ENCODE measurements around the gene TIMP2.

TIMP2 gene

DNA sequence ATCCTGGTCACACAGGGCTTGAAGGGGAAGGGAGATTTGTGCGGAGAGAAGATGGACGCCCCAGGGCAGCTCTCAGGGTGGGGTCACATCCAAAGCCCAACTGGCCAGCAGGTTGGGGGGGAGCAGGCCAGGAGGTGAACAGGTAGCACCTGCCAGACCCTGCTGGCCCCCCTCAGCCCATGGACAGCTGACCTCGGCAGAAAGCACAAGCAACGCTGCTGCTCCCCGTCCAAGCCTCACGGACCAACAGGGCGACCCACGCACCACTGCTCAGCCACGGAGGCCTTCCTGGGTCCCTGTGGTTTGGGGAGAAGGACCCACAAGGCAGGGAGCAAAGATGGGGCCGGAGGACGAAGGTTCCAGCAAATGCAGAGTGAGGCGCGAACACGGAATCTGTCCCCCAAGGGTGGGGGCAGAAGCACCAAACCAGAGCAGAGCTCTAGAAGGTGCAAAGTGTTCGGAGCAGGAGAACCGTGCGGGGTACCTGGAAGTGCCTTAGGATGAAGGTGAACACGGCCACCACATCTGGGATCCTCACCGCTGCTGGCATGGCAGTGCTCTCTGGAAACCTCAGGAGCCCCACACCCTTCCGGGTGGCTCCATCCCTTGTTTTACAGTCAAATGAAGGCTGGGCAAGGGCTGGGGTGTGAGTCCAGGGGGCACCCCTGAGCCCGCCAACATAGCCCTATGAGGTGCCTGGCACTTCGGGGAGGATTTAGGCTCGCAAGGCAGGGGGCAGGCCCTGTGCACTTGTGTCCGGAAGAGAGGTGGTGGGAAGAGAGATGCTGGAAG lies 40.1 kb downstream of the TIMP2 start:
- no peak overlapping the region for H3K4me3 ChIP-seq (ENCODE audit: low read depth, low read length)
- in situ Hi-C loops (cut with HindIII; ENCODE audit: low sequenced_read_pairs) = no loop called here
- TF ChIP-seq, protein P1, sequence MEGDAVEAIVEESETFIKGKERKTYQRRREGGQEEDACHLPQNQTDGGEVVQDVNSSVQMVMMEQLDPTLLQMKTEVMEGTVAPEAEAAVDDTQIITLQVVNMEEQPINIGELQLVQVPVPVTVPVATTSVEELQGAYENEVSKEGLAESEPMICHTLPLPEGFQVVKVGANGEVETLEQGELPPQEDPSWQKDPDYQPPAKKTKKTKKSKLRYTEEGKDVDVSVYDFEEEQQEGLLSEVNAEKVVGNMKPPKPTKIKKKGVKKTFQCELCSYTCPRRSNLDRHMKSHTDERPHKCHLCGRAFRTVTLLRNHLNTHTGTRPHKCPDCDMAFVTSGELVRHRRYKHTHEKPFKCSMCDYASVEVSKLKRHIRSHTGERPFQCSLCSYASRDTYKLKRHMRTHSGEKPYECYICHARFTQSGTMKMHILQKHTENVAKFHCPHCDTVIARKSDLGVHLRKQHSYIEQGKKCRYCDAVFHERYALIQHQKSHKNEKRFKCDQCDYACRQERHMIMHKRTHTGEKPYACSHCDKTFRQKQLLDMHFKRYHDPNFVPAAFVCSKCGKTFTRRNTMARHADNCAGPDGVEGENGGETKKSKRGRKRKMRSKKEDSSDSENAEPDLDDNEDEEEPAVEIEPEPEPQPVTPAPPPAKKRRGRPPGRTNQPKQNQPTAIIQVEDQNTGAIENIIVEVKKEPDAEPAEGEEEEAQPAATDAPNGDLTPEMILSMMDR (IDR thresholded peaks at IDR 0.05; ENCODE audit: low read depth, low read length, missing control alignments) = no peak
- no peak for DNase-seq (ENCODE audit: low read depth)

GRCh38 chr17:78884148-78884825 lies 40.9 kb downstream of the TIMP2 start:
- TF ChIP-seq, protein P1 (IDR thresholded peaks at IDR 0.05; ENCODE audit: low read depth, low read length, missing control alignments) = no peak
- no peak for DNase-seq (ENCODE audit: low read depth)
- H3K4me3 ChIP-seq (ENCODE audit: low read depth, low read length) = peak overlapping the region; percentile 21
- in situ Hi-C loops (cut with HindIII; ENCODE audit: low sequenced_read_pairs) = no loop called here

DNA sequence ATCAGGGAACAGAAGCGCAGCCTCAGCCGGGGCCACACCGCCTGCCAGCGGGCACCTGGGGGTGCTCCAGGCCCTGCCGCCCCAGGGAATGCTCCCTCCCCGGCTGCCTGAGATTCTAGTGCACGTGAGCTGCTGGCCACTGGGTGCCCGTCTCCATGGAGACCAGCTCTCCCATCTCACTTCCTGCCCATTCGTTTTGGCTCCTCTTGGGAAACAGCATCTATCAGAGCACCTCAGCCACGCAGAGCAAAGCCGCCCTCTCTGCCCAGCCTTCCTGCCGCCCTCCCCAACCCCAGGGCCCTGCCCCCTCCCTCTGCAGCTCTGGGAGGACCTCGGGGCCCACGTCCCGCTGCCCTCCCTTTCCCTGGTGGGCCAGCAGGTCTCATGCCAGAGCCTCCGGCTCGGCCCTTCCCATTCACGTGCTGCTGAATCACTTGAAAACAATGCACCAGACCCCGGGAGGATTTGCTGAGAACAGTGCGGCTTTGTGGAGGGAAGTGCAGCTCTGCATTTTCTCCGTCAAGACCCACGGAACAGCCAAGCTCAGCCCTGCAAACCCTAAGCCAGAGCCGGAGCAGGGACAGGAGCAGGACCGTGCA lies 41.6 kb downstream of the TIMP2 start:
- DNase-seq (ENCODE audit: low read depth) = peak; percentile 92
- TF ChIP-seq, protein P1 (IDR thresholded peaks at IDR 0.05; ENCODE audit: low read depth, low read length, missing control alignments) = no peak
- in situ Hi-C loops (cut with HindIII; ENCODE audit: low sequenced_read_pairs) = no loop called here
- H3K4me3 ChIP-seq (ENCODE audit: low read depth, low read length) = peak overlapping the region; percentile 21

GRCh38 chr17:78883089-78883532 lies 42.1 kb downstream of the TIMP2 start:
- DNase-seq (ENCODE audit: low read depth) = no peak
- TF ChIP-seq, protein P1 (IDR thresholded peaks at IDR 0.05; ENCODE audit: low read depth, low read length, missing control alignments) = no peak
- peak overlapping the region; percentile 9 for H3K4me3 ChIP-seq (ENCODE audit: low read depth, low read length)
- in situ Hi-C loops (cut with HindIII; ENCODE audit: low sequenced_read_pairs) = no loop called here

DNA sequence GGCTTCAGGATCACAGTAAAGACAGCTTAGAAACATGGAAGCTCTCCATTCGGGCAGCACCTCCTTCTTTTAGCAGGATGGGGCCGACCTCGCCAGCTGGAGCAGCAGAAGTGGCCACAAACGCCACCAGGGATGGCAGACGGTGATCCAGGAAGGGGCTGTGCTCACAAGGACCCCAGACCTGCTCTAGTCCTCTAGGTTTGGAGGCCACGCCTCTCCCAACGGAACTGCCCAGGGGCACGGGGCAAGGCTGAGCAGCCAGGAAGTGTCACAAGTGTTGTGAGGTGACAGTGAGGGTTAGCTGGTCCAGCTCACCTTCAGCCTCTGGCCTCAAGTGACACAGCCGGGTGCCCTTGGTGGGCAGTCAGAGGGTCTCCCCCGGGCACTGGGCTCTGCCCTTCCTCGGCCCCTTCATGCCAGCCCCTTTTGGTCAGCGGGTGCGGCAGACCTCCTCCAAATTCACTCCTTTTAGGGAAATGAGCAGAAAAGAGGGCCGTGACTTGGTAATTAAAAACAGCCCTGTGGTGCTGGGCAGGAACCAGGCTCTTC lies 42.6 kb downstream of the TIMP2 start:
- in situ Hi-C loops (cut with HindIII; ENCODE audit: low sequenced_read_pairs) = no loop called here
- TF ChIP-seq, protein P1 (IDR thresholded peaks at IDR 0.05; ENCODE audit: low read depth, low read length, missing control alignments) = no peak
- no peak overlapping the region for H3K4me3 ChIP-seq (ENCODE audit: low read depth, low read length)
- DNase-seq (ENCODE audit: low read depth) = no peak

- TF ChIP-seq, protein P1 (IDR thresholded peaks at IDR 0.05; ENCODE audit: low read depth, low read length, missing control alignments) = no peak
- in situ Hi-C loops (cut with HindIII; ENCODE audit: low sequenced_read_pairs) = no loop called here
- H3K4me3 ChIP-seq (ENCODE audit: low read depth, low read length) = no peak overlapping the region
- DNase-seq (ENCODE audit: low read depth) = peak; percentile 56
Observed at GRCh38 chr17:78879635-78880186, 45.5 kb downstream of the TIMP2 start.
